HG03066 (cell line): ENCODE measurements around the gene NFKB2.

Experiments used
- ATAC-seq: cut with Tn5 transposase; IDR thresholded peaks from one replicate; pipeline ENCODE4 v1.9.1; 2021; ENCODE audit warnings: low read depth; ENCODE audit not compliant: unreplicated experiment

The NFKB2 gene

GRCh38 chr10:102420714-102421506, 25.4 kb downstream of the NFKB2 start, which contains the start of gene FBXL15:
Gene FBXL15 (plus strand): TSS chr10:102420836. CDS start chr10:102421130, 294 bp downstream.
- peak; percentile 66 for ATAC-seq

GRCh38 chr10:102421507-102421756, 25.9 kb downstream of the NFKB2 start:
- ATAC-seq: no peak

GRCh38 chr10:102421757-102422512, 26.4 kb downstream of the NFKB2 start:
- no peak for ATAC-seq

GRCh38 chr10:102422545-102423129, 27.1 kb downstream of the NFKB2 start:
- ATAC-seq: no peak

GRCh38 chr10:102423372-102423968, 28.0 kb downstream of the NFKB2 start:
- ATAC-seq: no peak

GRCh38 chr10:102424145-102424544, 28.6 kb downstream of the NFKB2 start:
- no peak for ATAC-seq

GRCh38 chr10:102424916-102425315, 29.4 kb downstream of the NFKB2 start:
- no peak for ATAC-seq

GRCh38 chr10:102425444-102425843, 29.9 kb downstream of the NFKB2 start:
- no peak for ATAC-seq

GRCh38 chr10:102426803-102427287, 31.3 kb downstream of the NFKB2 start:
- ATAC-seq: no peak

GRCh38 chr10:102429468-102429867, 34.0 kb downstream of the NFKB2 start:
- no peak for ATAC-seq

- no peak for ATAC-seq
These were observed 36.1 kb downstream of the NFKB2 start for GRCh38 chr10:102431452-102432124.

GRCh38 chr10:102432162-102432950, 36.9 kb downstream of the NFKB2 start, which contains the start of gene CUEDC2:
Gene CUEDC2 (minus strand): TSS chr10:102432574. CDS start chr10:102425188, 7,386 bp downstream.
- ATAC-seq: peak; percentile 87

GRCh38 chr10:102433619-102434046, 38.1 kb downstream of the NFKB2 start:
- no peak for ATAC-seq

GRCh38 chr10:102434394-102435132, 39.1 kb downstream of the NFKB2 start:
- no peak for ATAC-seq

GRCh38 chr10:102435133-102435497, 39.6 kb downstream of the NFKB2 start:
- ATAC-seq: no peak

GRCh38 chr10:102435529-102436233, 40.2 kb downstream of the NFKB2 start:
- ATAC-seq: no peak

GRCh38 chr10:102436312-102436711, 40.8 kb downstream of the NFKB2 start:
- no peak for ATAC-seq

GRCh38 chr10:102437515-102437914, 42.0 kb downstream of the NFKB2 start:
- no peak for ATAC-seq
